Natural killer cell treated with Interleukin-12 subunit alpha and Interleukin-12 subunit beta and Interleukin-15 and Interleukin-18, amount 100 ng/mL, for 72 hours (primary cell): ENCODE results near the gene SDC3. TPM values are rescaled to one million over a fixed set of nuclear protein-coding genes. Genes with fewer than 3 reads are reported as not detected.
"Not testable (repeated sequence)": the region's sequence is repeated elsewhere in the genome, so short reads cannot be mapped to it uniquely, and the experiment has no call there.

Experiments
- ATAC-seq, 2 donors: fragments of 150-1000 bp; cut with Tn5 transposase in 1 of 2; sonication (Bioruptor Pico), chemical (Tn5 transposase) in 1 of 2; 2 replicates each; pipeline ENCODE4 v1.10.0; 2021
- DNase-seq: peaks from one replicate; pipeline ENCODE4 v3.0.0; 2022; ENCODE audit warnings: low spot score
- H3K27ac Mint-ChIP-seq, 2 donors: 1 replicate in 1 of 2; 2 replicates in 1 of 2; pipeline ENCODE4 v1.8.0; 2022; ENCODE audit warnings: mixed read lengths in 2 of 2, mild to moderate bottlenecking in 1 of 2, moderate library complexity in 1 of 2
- H3K27me3 Mint-ChIP-seq, 2 donors: 1 replicate in 1 of 2; 2 replicates in 1 of 2; pipeline ENCODE4 v1.8.0; 2022; ENCODE audit warnings: mixed read lengths in 2 of 2
- H3K36me3 Mint-ChIP-seq: one replicate; pipeline ENCODE4 v1.8.0; 2022; ENCODE audit warnings: mixed read lengths
- H3K4me1 Mint-ChIP-seq, 2 donors: 1 replicate in 1 of 2; 2 replicates in 1 of 2; pipeline ENCODE4 v1.8.0; 2022; ENCODE audit warnings: low read depth in 2 of 2, mixed read lengths in 2 of 2, mild to moderate bottlenecking in 1 of 2
- H3K4me3 Mint-ChIP-seq: one replicate; pipeline ENCODE4 v1.8.0; 2022; ENCODE audit warnings: mixed read lengths
- H3K9me3 Mint-ChIP-seq: 2 replicates; pipeline ENCODE4 v1.8.0; 2022; ENCODE audit warnings: mixed read lengths
- total RNA-seq, 2 donors: library from RNA; stranded (reverse); gene quantifications; one replicate each; pipeline ENCODE4 v1.2.3, GENCODE V29; 2022

SDC3 gene
- total RNA-seq, 2 donors from 2014 or later: 0.11 TPM; not detected in 1

DNA sequence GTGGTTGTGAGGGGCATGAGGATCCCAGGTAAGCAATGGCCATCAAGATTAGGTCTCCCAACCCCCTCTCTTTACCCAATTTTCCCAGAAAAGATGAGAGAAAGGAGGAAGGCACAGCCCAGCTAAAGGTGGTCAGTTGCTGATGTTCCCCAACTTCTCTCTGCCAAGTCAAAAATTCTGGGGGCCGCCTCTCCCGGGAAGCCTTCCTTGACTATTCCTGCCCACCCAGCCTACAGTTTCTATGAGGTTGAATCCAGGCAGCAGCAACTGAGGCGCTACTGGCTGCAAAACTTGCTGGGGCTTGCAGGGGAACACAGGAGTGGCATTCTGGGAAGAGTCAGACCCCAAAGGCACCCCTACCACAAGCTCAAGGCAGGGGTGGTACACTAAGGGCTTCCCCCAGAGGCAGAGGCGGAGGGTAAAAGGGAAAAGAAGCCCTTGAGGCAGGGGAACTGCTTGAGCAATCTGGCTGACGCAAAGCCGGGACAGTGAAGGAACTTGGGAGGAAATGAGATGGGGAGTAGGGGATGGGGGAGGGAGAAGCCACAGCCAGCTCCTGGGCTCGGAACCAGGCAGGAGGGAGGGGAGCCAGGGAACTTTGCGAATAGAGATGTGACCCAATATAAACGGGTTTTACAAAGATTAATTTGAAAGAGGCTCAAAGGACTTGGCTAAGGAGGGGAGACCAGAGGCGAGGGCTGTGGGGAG, 31.2 kb downstream of the SDC3 start:
- H3K27me3 Mint-ChIP-seq: peaks cover 63 to 68% of the 10 kb centered on the region in 2 donors
- H3K4me1 Mint-ChIP-seq: peaks cover 0 to 7% of the 10 kb centered on the region in 2 donors
- ATAC-seq (no peak), DNase-seq (no peak)
- H3K9me3 Mint-ChIP-seq: no peaks in the 10 kb centered on the region
- no peaks in the 10 kb centered on the region for H3K36me3 Mint-ChIP-seq
- no peak overlapping the region for H3K27ac Mint-ChIP-seq
- H3K4me3 Mint-ChIP-seq: no peak overlapping the region

DNA sequence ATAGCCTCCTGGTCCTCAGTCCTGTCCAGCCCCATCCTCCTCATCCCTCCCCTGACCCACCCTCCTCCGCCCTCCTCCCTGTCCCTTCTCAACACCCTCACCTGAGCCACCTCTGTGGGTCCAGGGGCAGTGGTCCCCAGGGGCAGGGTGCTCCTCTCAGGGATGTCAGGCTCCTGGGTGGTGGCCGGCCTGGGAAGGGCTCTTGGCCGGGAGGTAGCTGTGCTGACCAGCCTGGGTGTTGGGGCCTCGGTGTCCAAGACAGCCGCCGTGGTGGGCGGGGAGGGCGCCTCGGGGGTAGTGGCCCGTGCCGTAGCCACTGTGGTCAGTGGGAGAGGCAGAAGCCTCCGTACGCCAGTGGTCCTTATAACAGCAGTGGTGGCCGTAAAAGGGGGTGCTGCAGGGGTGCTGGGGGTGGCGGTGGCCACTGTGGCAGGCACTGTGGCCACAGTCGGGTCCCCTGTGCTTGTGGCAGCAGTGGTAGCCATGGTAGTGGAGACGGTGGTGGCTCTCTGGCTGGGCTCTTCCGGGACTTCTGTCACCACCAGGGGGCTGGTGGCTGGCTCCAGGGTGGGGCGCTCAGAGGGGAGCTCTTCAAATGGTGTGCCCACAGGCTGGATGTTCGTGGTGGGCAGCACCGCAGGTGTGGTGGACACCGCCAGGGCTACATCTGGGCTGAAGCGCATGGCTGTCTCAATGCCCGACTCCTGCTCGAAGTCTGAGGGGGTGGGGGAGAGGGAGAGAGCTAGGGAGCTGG, 31.9 kb downstream of the SDC3 start:
- Mint-ChIP-seq H3K27me3 (peaks cover 64 to 66% of the 10 kb centered on the region in 2 donors), H3K27ac (no peak overlapping the region), H3K9me3 (no peaks in the 10 kb centered on the region), H3K4me1 (peaks cover 0 to 10% of the 10 kb centered on the region in 2 donors), H3K36me3 (no peaks in the 10 kb centered on the region), H3K4me3 (no peak overlapping the region)
- ATAC-seq (no peak), DNase-seq (no peak)

DNA sequence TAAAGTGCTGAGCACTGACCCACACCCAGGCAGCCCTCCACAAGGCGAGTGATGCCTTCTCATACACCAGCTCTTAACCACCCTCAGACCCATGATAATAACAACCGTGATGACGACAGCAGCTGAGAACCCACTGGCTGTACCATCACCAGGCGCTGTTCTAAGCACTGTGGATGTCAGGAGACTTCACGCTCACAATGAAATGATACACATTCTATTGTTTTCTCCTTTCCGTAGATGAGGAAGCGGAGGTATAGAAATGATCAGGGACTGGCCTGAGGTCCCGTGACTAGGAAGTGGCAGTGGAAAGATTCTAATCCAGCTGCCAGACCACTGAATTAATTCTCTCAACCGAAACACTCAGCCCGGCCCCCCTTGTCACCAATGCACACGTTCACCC, 32.6 kb downstream of the SDC3 start:
- H3K27me3 Mint-ChIP-seq: peaks cover 60 to 63% of the 10 kb centered on the region in 2 donors
- H3K9me3 Mint-ChIP-seq: no peaks in the 10 kb centered on the region
- H3K36me3 Mint-ChIP-seq: no peaks in the 10 kb centered on the region
- no peak overlapping the region for H3K4me3 Mint-ChIP-seq
- H3K27ac Mint-ChIP-seq: no peak overlapping the region
- peaks cover 0 to 7% of the 10 kb centered on the region in 2 donors for H3K4me1 Mint-ChIP-seq
- ATAC-seq (no peak), DNase-seq (no peak)

DNA sequence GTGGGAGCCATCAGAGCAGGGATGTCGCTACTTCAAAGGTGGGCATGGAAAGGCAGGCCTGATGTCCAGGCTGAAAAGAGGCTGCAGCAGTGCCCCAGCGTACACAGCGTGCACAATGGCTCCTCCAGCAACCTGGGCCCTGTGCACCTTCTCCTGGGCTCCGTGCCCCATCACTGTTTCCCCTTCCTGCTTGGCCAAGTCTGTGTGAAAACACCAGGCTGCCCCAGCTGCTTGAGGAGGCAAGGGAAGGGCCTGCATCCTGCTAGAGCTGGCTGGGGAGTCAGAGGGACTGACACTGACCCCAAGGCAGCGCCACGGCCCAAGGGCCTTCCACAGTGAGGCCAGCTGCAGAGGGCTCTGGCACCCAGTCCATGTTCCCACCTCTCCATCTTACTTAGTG, 33.4 kb downstream of the SDC3 start:
- ATAC-seq: no peak
- peaks cover 0 to 7% of the 10 kb centered on the region in 2 donors for H3K4me1 Mint-ChIP-seq
- no peaks in the 10 kb centered on the region for H3K9me3 Mint-ChIP-seq
- H3K27me3 Mint-ChIP-seq: peaks cover 54 to 62% of the 10 kb centered on the region in 2 donors
- no peak overlapping the region for H3K4me3 Mint-ChIP-seq
- no peak for DNase-seq
- no peak overlapping the region for H3K27ac Mint-ChIP-seq
- H3K36me3 Mint-ChIP-seq: no peaks in the 10 kb centered on the region

DNA sequence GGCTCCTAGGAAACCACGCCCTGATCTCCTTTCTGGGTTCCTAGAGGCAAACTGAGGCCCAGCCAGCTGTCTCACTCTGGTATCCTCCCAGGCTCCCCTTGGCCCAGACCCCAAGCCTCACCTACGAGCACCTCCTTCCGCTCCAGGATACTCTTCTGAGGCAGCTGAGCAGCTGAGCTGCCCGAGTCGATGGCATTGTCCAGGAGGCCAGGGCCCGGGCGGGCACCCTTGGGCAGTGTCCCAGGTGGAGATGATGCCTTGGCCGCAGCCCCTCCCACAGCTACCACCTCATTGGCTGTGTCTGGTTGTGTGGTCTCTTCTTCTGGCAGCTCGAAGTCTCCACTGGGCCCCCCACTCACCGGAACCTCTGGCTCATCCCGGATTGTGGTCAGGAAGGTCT, 34.4 kb downstream of the SDC3 start:
- Mint-ChIP-seq H3K27me3 (peaks cover 49 to 57% of the 10 kb centered on the region in 2 donors), H3K4me1 (peaks cover 3 to 13% of the 10 kb centered on the region in 2 donors), H3K36me3 (no peaks in the 10 kb centered on the region), H3K9me3 (no peaks in the 10 kb centered on the region), H3K4me3 (no peak overlapping the region), H3K27ac (no peak overlapping the region)
- ATAC-seq (no peak), DNase-seq (no peak)

DNA sequence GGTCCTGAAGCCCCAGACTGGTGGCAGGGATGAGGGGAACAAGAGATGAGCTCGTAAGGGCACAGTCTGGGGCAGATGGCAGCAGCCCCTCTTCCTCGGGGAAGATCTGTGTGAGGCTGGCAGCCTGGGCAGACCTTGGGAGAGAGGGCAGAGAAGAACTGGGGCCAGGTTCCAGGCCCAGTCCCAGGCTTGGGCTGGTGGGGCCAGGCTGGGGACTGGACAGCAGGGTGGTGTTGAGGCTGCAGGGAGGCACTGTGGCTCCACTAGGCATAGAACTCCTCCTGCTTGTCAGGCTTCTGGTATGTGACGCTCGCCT, 35.7 kb downstream of the SDC3 start:
- ATAC-seq (no peak), DNase-seq (no peak)
- peaks cover 48 to 56% of the 10 kb centered on the region in 2 donors for H3K27me3 Mint-ChIP-seq
- no peak overlapping the region for H3K4me3 Mint-ChIP-seq
- H3K36me3 Mint-ChIP-seq: no peaks in the 10 kb centered on the region
- no peaks in the 10 kb centered on the region for H3K9me3 Mint-ChIP-seq
- peaks cover 5 to 15% of the 10 kb centered on the region in 2 donors for H3K4me1 Mint-ChIP-seq
- no peak overlapping the region for H3K27ac Mint-ChIP-seq

DNA sequence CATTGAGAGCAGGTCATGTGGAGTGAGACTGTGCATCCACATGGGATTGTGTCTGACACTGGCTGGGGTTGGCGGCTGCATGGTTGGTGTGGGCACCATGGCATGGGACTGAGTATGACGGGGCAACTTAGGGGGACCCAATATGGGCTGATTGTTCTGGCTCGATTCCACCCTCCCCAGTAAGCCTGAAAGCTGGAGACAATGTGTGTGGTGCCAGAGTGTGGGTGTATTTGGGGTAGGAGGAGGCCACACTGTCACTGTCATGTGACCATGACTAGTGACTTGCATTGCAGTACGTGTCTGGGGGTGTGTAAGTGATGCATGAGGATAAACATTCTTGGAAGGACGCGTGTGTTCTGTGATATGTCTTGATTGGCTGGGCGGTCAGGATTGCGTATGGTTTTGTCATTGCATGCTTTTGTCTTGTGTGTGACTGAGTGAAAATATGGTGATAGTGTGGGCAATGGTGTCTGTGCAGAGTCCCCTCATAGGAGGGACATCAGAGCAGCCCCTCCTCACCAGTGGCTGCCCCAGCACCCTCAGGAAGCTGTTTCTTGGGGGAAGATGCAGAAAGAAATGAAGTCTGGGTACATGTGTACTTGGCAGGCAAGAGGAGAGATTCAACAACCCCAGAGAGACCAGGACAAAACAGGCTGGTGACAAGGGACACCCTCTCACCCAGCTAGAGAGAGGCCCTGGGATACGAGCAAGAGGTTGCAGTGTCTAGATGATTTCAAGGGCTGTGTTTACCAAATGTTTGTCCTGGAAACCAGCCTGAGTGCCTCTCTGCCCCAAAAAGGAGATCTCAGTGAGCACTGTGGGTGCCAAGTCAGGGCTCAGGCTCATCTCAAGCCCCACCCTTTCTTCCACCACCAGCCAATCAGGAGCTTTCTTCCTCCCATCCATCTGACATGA, 36.3 kb downstream of the SDC3 start:
- DNase-seq (no peak), ATAC-seq (no peak)
- H3K27me3 Mint-ChIP-seq: peaks cover 43 to 51% of the 10 kb centered on the region in 2 donors
- no peaks in the 10 kb centered on the region for H3K9me3 Mint-ChIP-seq
- H3K27ac Mint-ChIP-seq: no peak overlapping the region
- H3K4me1 Mint-ChIP-seq: peaks cover 5 to 13% of the 10 kb centered on the region in 2 donors
- no peaks in the 10 kb centered on the region for H3K36me3 Mint-ChIP-seq
- no peak overlapping the region for H3K4me3 Mint-ChIP-seq

DNA sequence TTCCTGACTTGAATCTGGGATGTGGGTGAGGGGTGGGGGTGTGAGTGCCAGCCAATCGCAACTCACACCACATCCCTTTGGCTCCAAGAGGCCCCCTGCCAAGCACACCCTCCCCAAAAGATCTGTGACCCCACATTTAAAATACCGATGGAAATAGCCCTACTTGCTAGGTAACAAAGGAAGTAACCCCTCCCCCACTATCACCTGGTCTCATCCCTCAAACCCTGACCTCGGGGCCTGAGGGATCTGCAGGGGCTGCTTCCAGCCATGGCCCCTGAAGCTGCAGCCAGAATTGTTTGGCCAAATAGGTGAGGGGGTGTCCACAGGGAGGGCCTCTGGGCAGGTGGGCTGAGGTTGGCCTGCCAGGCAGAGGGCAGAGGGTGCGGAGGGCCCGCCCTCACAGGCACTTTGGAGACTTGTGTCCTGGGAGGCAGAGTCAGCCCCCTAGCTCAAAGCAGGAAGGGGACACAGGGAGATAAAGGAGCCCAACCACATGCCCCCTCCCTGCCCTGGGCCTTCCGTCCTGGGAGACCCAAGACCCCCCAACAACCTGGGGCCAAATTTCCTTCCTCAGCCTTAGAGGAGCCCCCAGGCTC, 37.2 kb downstream of the SDC3 start:
- Mint-ChIP-seq H3K4me3 (no peak overlapping the region), H3K27ac (no peak overlapping the region), H3K9me3 (no peaks in the 10 kb centered on the region), H3K27me3 (peaks cover 46 to 56% of the 10 kb centered on the region in 2 donors), H3K4me1 (peaks cover 5 to 12% of the 10 kb centered on the region in 2 donors), H3K36me3 (no peaks in the 10 kb centered on the region)
- DNase-seq: no peak
- ATAC-seq: no peak

DNA sequence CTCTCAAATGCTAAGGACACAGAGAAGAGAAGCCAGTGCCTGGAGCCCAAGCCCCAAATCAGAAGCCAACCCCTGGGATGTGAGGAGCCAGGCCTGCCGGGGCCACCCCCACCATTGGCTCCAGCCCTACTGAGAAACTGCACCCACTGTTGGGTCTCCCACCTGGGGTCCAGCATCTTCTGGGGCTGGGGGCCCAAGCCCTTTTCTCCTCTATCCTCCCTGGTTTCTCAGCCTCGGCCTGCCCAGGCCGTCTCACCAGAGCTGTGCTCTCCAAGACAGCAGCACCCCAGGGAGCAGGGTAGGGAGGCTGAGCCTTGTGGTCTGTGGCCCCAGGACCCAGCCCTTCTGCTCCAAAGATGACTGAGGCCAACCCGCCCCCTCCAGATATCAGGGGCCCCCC, 37.9 kb downstream of the SDC3 start:
- Mint-ChIP-seq H3K36me3 (no peaks in the 10 kb centered on the region), H3K4me3 (no peak overlapping the region), H3K27me3 (peaks cover 48 to 52% of the 10 kb centered on the region in 2 donors), H3K27ac (no peak overlapping the region), H3K4me1 (peaks cover 5 to 12% of the 10 kb centered on the region in 2 donors), H3K9me3 (no peaks in the 10 kb centered on the region)
- ATAC-seq (no peak), DNase-seq (no peak)

DNA sequence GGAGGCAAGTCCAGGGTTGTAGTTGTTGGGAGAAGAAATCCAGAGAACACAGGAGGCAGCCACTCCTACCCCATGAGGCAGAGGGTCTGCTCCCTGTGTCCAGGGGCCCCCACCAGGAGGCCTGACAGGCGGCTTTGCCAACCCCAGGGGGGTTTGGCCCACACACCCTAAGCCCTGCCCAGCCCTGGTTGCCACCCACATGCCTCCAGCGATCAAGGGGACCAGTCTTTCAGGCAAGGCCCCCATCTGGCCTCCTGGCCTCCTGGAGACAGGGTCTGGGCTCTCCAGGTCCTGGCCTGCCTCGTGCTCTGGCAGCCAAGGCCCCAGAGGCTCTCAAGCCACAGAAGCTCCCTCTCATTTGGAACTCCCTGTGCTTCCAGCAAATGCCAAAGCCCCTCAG, 38.5 kb downstream of the SDC3 start:
- Mint-ChIP-seq H3K4me3 (no peak overlapping the region), H3K36me3 (no peaks in the 10 kb centered on the region), H3K9me3 (no peaks in the 10 kb centered on the region), H3K27me3 (peaks cover 46 to 48% of the 10 kb centered on the region in 2 donors), H3K4me1 (peaks cover 5 to 12% of the 10 kb centered on the region in 2 donors), H3K27ac (peak overlapping the region in 1 of 2 donors; percentile 37)
- ATAC-seq (no peak), DNase-seq (no peak)

DNA sequence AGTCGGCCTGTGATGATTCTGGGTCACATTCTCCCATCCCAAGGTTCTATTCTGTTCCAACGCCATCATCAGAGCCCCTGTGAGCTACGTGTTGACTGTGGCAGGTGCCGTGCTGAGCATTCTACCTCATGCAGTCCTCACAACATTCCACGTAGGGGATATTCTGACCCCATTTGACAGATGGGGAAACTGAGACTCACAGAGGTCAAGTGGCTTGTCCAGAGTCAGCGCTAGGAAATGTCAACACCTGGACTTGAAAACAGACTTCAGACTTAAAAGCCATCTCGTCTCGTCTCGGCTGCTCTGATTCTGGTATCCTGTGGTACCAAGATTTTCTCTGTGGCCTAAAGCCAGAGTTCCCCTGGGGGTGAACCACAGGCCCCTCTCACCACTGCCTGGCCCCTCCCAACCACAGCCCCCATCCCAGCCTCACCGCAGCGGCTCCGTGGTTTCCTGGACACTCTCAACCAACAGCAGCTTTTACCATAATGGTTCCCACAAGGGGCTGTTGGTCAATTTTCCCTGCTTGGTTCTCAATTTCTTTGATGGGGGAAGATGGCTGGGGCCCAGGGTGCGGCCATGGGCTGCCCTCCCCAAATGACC, 39.6 kb downstream of the SDC3 start:
- DNase-seq (peak; percentile 85), ATAC-seq (peak; percentile 80 to 90)
- Mint-ChIP-seq H3K36me3 (no peaks in the 10 kb centered on the region), H3K4me3 (no peak overlapping the region), H3K9me3 (no peaks in the 10 kb centered on the region), H3K27me3 (peaks cover 51 to 55% of the 10 kb centered on the region in 2 donors), H3K4me1 (peaks cover 5 to 12% of the 10 kb centered on the region in 2 donors), H3K27ac (peak overlapping the region; percentile 37 to 77)

DNA sequence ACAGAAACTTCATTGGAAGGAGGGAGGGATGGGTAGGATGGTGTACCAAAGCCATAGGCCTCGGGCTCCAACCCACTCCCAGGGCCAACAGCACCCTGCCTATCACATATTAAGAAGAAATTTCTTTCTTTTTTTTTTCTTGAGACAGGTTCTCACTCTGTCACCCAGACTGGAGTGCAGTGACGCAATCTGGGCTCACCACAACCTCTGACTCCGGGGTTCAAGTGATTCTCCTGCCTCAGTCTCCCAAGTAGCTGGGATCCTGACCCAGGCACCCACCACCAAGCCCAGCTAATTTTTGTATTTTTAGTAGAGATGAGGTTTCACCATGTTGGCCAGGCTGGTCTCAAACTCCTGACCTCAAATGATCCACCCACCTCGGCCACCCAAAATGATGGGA, 40.5 kb downstream of the SDC3 start:
- not testable (repeated sequence) for H3K36me3 Mint-ChIP-seq, ATAC-seq, H3K9me3 Mint-ChIP-seq, H3K4me3 Mint-ChIP-seq, H3K27ac Mint-ChIP-seq, DNase-seq
- H3K27me3 Mint-ChIP-seq: peaks cover 45 to 49% of the 10 kb centered on the region in 2 donors
- peaks cover 5 to 12% of the 10 kb centered on the region in 2 donors for H3K4me1 Mint-ChIP-seq

DNA sequence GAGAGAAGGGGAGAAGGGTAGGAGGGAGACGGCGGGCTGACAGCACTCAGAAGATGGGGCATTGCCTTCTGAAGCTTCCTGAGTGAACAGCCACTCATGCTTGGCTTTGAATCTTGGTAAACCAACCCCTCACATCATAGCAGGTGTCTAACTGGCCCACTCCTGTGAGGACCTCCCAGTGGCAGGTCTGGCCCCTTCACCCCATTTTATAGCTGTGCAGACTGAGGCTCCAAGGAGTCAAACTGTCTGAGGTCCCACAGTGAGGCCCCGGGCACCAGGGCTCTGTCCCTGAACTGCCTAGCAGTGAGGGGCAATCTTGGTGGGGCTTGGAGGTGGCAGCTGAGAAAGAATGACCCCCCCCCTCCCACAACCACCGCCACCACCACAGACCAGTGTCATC, 41.0 kb downstream of the SDC3 start:
- ATAC-seq (no peak), DNase-seq (no peak)
- Mint-ChIP-seq H3K4me3 (no peak overlapping the region), H3K27ac (no peak overlapping the region), H3K27me3 (peaks cover 42 to 47% of the 10 kb centered on the region in 2 donors), H3K36me3 (no peaks in the 10 kb centered on the region), H3K4me1 (peaks cover 5 to 12% of the 10 kb centered on the region in 2 donors), H3K9me3 (no peaks in the 10 kb centered on the region)
